GM19328 (cell line): ENCODE data around the gene CELSR1.

Source experiments
- ATAC-seq: cut with Tn5 transposase; IDR thresholded peaks from one replicate; pipeline ENCODE4 v1.9.1; 2021; ENCODE audit warnings: mild to moderate bottlenecking, moderate library complexity; ENCODE audit not compliant: unreplicated experiment

Gene CELSR1

GRCh38 chr22:46369716-46370583 is 167.5 kb downstream of the CELSR1 start:
- ATAC-seq, result no peak

GRCh38 chr22:46368871-46369715 is 168.3 kb downstream of the CELSR1 start:
- ATAC-seq, result no peak

DNA sequence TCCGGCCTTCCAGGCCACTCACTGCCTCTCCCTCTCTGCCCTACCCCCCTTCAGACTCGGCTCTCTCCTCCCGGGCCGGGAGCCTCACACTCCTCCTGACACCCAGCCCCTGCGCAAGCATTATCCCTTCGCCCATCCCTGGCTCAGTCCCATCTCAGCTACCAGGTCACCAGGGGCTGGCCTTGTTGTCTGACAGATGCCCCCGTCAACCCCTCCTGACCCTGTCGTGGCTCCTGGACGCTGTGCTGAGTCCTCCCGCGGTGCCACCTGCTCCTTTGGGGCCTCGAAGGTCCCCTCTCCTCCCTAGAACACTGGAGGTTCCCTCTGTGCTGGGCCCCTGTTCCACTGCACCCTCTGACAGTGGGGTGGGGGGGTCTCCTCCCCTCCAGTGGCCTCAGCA is 169.0 kb downstream of the CELSR1 start:
- no peak for ATAC-seq

DNA sequence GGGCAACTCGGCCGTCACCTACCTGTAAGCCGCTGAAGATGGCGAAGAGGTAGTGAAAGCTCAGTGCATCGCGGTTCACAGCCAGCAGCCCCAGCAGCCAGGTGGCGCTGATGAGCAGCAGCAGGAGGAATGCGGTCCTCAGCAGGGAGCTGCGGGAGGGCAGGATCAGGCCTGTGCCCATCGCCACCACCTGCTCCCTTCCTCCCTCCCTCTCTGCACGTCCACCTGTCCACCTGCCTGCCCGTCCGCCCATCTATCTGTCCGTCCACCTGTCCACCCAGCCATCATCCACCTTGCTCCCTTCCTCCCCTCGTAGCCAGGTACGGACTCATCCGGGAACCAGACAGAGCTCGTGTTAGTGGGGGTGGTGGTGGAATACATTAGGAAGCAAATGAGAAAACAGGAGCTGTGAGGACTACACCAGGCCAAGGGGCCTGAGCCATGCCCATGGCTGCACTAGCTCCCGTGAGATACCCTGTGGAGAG is 169.7 kb downstream of the CELSR1 start:
- ATAC-seq, result no peak

GRCh38 chr22:46366801-46367706 is 170.4 kb downstream of the CELSR1 start:
- no peak for ATAC-seq

GRCh38 chr22:46366327-46366731 is 171.1 kb downstream of the CELSR1 start:
- no peak for ATAC-seq

GRCh38 chr22:46365166-46365624 is 172.2 kb downstream of the CELSR1 start:
- no peak for ATAC-seq

DNA sequence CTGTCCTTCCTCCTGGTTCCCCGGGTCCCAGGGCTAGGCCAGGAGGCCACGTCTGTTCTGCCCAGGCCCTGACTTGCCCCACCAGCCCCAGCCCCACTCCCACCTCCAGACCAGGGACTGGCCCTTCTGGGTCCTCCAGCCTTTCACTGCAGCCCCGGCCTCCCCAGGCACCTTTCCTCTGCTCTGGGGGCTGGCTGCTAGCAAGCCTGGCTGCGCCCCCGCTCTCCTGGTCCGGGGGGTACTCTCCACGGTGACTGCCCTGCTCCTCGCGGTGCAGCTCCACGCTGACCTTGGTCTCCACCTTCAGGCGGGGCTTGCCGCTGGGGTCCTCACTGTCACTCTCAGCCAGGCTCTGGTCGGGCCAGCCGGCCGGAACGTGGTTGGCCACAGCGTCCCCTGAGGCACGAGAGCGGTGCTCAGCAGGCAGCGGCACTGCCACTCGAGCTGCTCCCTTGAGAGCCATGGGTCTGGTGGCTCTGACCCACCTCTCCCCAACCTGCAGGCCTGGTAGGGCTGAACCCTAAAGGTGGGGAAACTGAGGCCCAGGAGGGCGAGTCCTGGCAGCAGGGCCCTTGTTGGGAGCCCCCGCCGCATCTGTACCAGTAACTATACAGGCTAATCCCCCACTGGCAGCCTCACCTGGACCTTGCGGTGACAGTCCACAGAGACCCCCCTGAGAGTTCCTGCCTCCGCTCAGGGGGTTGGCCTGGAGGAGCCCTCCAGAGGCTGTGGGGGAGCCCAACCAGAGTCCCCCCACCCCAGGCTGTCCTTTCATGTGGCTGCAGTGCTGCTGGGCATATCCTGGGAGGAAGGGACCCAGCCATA is 172.9 kb downstream of the CELSR1 start:
- ATAC-seq, result no peak

DNA sequence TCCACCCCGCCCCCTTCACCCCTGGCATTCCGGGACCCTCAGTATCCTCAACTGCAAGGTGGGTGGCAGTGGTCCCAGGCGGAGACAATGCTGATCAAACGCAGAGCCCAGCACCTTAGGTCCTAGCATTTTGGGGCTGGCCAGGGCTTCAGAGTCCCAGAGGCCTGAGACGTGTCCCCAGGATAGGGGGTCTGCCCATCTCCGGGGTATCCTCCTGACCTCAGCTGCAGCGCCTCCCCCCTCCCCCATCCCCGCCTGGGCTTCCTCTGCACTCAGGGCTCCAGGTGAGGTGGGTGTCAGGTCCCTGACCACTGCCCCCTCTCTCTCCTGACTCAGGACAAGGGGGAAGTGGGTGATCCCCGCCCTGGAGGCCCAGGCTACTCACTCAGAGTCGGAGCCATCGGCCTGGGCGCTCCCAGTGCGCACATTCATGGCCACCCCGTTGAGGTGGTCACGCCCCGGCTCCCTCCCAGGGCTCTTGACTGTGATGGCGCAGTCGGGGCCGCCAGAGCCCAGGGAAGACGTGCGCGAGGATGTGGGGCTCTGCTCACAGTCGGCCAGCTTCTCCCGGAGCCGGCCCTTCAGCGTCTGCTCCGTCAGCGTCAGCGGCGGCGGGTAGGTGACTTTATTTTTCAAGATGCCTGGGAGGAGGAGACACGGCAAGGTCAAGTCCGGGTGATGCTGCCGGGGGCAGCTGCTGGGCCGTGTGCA is 173.7 kb downstream of the CELSR1 start:
- no peak for ATAC-seq

GRCh38 chr22:46362934-46363515 is 174.4 kb downstream of the CELSR1 start:
- no peak for ATAC-seq

DNA sequence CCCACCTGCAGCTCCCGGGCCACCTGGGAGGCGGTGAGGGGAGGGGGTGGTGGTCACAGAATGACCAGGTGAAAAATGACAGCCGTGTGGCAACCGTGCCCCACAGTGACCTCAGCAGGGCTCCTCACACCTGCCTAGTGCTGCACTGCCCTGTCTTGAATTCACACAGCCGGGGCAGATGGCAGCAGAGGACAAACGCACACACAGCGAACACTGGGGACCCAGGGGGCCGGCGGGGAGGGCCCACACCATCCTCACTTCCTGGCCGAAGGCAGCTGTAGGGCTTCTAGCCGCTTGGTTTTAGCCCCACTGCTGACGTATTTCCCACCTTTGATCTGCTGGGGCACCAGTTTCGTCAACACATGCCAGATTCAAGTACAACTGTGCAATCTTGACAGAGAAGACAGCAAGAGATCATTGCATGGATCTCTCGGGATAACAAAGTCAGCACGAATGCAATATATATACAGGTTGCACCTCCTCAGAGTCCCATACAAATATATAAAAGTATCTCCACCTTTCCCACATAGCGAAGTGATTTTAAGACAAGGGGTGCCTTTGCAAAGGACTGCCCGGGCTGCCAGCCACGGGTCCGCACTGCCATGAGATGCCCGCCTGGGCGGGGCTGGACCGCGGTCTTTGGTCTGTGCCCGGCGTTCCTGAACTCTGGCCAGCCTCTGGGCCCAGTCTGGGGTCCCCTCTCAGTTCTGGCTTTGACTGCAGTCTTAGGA is 175.1 kb downstream of the CELSR1 start:
- ATAC-seq, result no peak

DNA sequence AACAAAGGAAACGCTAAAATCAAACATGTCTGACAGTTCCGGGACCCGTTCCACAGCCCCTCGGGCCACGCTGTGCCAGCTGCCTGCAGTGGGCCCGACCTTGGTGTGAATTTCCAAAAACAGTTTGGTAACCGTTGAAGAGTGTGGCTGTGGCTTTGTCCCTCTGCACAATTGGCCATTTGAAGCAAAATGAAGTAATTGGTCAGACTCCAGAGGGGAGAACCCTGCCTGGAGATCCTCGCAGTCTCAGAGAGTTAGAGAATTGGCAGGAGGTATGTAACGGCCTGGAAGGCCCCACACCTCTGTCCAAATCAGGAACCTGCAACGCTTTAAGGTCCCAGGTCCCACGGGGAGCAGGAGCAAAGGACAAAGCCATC is 175.6 kb downstream of the CELSR1 start:
- ATAC-seq, result no peak

DNA sequence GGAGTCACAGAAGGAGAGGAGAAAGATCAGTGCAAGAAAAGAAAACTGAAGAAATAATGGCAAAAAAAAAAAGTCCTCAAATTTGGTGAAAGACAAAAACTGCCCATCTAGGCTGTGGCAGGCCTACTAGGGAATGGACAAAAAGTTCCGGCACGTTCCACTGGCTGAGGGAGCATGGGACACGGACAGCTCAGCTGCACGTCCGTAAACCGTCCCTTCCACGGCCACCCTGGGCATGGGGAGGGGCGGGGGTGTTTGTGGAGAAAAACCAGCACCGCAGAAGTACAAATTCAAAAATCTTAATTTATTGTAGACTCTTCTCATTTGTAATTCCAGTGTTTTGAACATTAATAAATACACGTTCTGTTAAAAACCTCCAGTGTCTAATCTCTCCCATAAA is 176.5 kb downstream of the CELSR1 start:
- ATAC-seq, result no peak

DNA sequence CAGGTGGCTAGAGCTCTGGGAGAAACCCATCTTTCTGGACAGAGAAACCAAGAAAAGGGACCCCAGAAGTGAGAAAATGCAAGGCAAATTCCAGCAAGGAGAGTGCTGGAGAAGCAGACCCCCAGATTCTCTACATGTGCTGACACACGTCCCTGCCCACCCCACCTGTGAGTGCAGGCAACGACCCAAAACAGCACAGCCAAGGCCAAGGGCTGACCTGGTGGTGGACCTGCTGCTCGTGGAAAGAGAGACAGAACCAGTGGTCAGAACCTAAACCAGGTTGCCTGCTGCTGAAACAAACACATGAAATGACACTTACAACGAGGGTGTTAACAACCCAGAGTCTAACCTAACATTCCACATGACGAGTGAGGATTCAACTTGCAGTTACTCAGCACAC is 177.3 kb downstream of the CELSR1 start:
- ATAC-seq, result no peak

DNA sequence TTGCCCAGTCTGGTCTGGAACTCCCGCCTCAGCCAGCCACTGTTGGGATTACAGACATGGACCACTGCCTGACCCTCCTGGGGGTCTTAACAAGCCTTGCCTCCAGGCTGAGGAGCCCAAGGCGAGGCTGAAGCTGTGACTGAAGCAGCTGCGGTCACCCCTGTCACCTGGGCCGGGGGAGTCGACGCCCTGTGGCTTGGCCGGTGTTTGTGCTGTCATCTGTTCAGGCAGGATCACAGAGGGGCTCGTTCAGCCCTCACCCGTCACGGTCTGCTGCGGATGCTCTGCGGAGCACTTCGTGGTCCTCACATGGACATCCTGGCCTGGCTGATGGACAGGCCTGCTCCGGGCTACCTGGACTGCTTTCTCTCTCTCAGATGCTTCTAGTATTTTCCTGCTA is 178.1 kb downstream of the CELSR1 start:
- no peak for ATAC-seq

DNA sequence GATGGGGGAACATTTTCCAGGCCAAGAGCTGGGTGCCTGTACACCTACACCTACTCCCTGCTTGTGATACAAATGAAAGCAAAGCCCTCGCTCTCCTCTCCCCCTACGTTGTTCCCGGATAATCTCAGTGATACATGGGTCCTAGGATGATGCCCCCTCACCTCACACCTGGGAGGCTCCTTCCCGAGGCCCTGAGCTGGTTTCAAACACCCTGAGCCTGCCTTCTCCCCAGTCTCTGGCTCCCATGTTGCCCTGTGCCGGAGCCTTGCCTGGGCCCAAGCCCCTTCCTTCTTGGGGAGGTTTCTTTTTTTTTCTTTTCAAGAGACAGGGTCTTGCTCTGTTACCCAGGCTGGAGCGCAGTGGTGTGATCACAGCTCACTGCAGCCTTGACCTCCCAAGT is 178.7 kb downstream of the CELSR1 start:
- ATAC-seq, result no peak

GRCh38 chr22:46357711-46358520 is 179.5 kb downstream of the CELSR1 start:
- no peak for ATAC-seq
